CD4-positive, alpha-beta T cell (primary cell): ENCODE data around the gene DNHD1. TPM values are rescaled to one million over a fixed set of nuclear protein-coding genes. Genes with fewer than 3 reads are reported as not detected.

Source experiments
- ATAC-seq: fragments of 200-7000 bp; cut with Tn5 transposase; one replicate; pipeline ENCODE4 v1.10.0; 2022; ENCODE audit warnings: mild to moderate bottlenecking; ENCODE audit not compliant: poor library complexity
- CTCF ChIA-PET: fragments of 350-600 bp; sonication (Branson Sonifier 250); formaldehyde crosslinking; loops from one replicate; lab custom pipeline; 2021; ENCODE audit warnings: antibody characterized with exemption, inconsistent platforms; lab: Charles Lee
- POLR2A ChIA-PET: fragments of 350-600 bp; sonication (Branson Sonifier 250); formaldehyde crosslinking; loops from one replicate; lab custom pipeline; 2021; ENCODE audit warnings: antibody characterized with exemption, inconsistent platforms; lab: Charles Lee
- DNase-seq, 14 experiments: peaks; one replicate each; pipeline ENCODE4 v3.0.0-alpha.2; 2013 to 2020; ENCODE audit warnings: mixed read lengths in 2 of 14
- H3K27ac ChIP-seq, 2 donors: one replicate each; pipeline versions ENCODE4 v1.5.1 to v1.7.0; 2013; ENCODE audit warnings: low read length in 2 of 2, low read depth in 1 of 2, mild to moderate bottlenecking in 1 of 2
- H3K27me3 ChIP-seq, 2 experiments: 1 replicate in 1 of 2; 2 replicates in 1 of 2; pipeline versions ENCODE4 v1.6.1 to v1.7.0; 2013; ENCODE audit warnings: low read length in 2 of 2, control low read depth in 1 of 2, mild to moderate bottlenecking in 1 of 2, moderate library complexity in 1 of 2; ENCODE audit not compliant: insufficient read depth in 2 of 2, control insufficient read depth in 1 of 2
- H3K36me3 ChIP-seq: one replicate; pipeline ENCODE4 v1.6.1; 2013; ENCODE audit warnings: low read length, control low read depth; ENCODE audit not compliant: insufficient read depth
- H3K4me1 ChIP-seq: one replicate; pipeline ENCODE4 v1.6.1; 2013; ENCODE audit warnings: low read length, control low read depth; ENCODE audit not compliant: insufficient read depth
- H3K4me3 ChIP-seq: one replicate; pipeline ENCODE4 v1.5.1; 2013; ENCODE audit warnings: mild to moderate bottlenecking, low read length, moderate library complexity
- H3K9me3 ChIP-seq, 2 experiments: 1 replicate in 1 of 2; 2 replicates in 1 of 2; pipeline versions ENCODE4 v1.6.1 to v1.7.0; 2013; ENCODE audit warnings: low read length in 2 of 2, mild to moderate bottlenecking in 2 of 2, control low read depth in 1 of 2, moderate library complexity in 1 of 2; ENCODE audit not compliant: control insufficient read depth in 1 of 2, insufficient read depth in 1 of 2
- H3K27ac Mint-ChIP-seq: one replicate; pipeline ENCODE4 v1.8.0; 2020; ENCODE audit warnings: mixed read lengths
- H3K27me3 Mint-ChIP-seq: one replicate; pipeline ENCODE4 v1.8.0; 2021; ENCODE audit warnings: mixed read lengths
- H3K36me3 Mint-ChIP-seq: one replicate; pipeline ENCODE4 v1.8.0; 2021; ENCODE audit warnings: low read depth, mixed read lengths
- H3K4me1 Mint-ChIP-seq: one replicate; pipeline ENCODE4 v1.8.0; 2021; ENCODE audit warnings: low read depth, mixed read lengths
- H3K4me3 Mint-ChIP-seq: one replicate; pipeline ENCODE4 v1.8.0; 2020; ENCODE audit warnings: mild to moderate bottlenecking, mixed read lengths
- H3K9me3 Mint-ChIP-seq: one replicate; pipeline ENCODE4 v1.8.0; 2020; ENCODE audit warnings: mixed read lengths
- intact Hi-C, 2 experiments: fragments of 100-400 bp; cut with DNase I in 1 of 2; cut with micrococcal nuclease in 1 of 2; formaldehyde crosslinking; loops; one replicate each; pipeline versions ENCODE4 v1.15.1 to v1.9.0; 2023 to 2025; cut with DNase I, micrococcal nuclease
- total RNA-seq, 174 experiments: library from RNA in 2 of 174; stranded (reverse) in 2 of 174; gene quantifications; one replicate each; pipeline ENCODE4 v1.2.3 and lab custom pipeline; 2021 to 2026
- TF ChIP-seq, protein P1 (sequence below): fragments of 200-600 bp; IDR thresholded peaks from one replicate; pipeline ENCODE4 v1.8.0; 2022; ENCODE audit warnings: antibody characterized with exemption, mild to moderate bottlenecking

The DNHD1 gene
- total RNA-seq, 2 experiments from 2014 or later, result 44.1 to 46.8 TPM

DNA sequence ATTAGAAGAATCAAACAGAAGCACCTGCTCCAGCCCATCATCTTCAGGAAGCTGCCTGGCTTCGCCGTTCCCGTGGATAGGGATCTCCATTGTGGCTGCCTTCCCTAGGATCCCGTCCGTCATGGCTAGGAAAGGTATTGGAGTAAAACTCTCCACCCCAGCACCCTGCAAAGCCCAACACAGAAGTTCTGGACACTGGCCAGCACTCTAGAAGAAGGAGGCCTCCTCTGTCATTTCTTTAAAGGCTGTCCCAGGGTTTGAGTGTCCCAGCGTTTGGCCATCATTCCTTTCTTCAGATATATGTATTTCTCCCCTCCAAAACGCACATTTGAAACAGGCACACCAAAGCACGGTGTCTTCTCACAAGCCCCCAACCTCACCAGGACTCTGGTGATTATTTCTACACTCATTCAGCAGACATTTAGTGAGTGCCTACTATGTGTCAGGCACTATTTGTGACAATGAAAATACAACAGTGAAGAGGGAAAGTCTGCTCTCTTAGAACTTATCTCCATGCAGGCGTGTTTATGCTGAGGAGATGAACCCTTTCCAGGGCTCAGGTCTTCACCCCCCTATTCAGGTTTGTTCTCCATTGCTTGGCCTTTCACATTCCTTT lies 16.7 kb upstream of the DNHD1 start:
- POLR2A ChIA-PET, result interaction anchor here (1.8 to 2.7 kb wide), 3 partner anchors 10 to 102 kb away, joined by 11 to 19 read pairs (median 14); partner anchors contain the start of gene APBB1

DNA sequence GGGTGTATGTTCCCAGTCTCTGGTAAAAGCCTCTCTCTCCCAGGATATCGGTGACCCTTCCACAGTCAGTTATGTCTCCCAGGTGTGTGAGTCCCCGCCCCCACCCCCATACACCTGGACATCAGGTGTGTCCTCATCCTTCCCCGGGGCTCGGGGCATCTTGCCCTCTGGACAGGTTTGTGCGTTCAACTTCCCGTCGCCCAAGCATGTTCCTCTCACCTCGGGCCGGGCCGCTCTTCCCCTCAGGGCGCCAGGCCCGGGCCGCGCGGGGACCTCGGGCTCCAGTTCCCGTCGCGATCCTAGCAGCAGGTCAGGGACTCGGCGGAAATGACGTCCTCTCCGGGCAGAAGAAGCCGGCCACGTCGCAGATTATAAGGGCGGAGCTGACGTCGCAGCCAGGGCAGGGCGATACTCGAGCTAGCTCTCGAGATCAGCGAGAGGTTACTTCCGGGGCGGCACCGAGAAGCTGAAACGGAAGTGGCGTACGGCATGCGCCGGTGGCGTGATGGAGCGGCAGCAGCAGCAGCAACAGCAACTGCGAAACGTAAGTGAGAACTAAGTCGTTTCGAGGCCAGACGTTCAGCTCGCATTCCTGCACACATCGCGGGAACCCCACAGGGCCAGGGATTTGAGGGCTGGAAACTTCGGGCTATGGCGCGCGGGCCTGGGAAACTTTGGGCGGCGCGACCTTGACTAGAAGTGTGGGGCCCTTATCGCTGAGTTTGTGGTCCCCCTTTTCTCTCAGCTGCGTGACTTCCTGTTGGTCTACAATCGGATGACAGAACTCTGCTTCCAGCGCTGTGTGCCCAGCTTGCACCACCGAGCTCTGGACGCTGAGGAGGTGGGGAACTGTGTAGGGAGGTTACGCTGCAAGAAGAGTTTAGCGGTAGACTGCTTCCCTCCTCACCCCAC lies 15.8 kb upstream of the DNHD1 start, which contains the start of the genes ARFIP2 and TIMM10B:
ARFIP2 (minus strand) TSS at position 320 of the 912 bp plus-strand sequence. CDS start 910 bp downstream, outside the sequence.
TIMM10B (plus strand) TSS at position 490 of the 912 bp plus-strand sequence; CDS start at position 506, 16 bp downstream.
- POLR2A ChIA-PET, result interaction anchor here (0.7 to 2.7 kb wide), 30 partner anchors 8 to 1506 kb away, joined by 3 to 27 read pairs (median 6); partner anchors contain the start of genes APBB1, EIF3F, FHIP1B and MRPL17
- Histone ChIP-seq H3K27me3 (no peaks in the 10 kb centered on the region), H3K36me3 (peaks cover 67% of the 10 kb centered on the region), H3K4me1 (peaks cover 39% of the 10 kb centered on the region), H3K27ac (peak within 1 kb of the TSS; percentile 87 to 95), H3K9me3 (no peaks in the 10 kb centered on the region), H3K4me3 (peak within 1 kb of the TSS; percentile 83)
- peaks cover 42% of the 10 kb centered on the region for H3K4me1 Mint-ChIP-seq
- peak within 1 kb of the TSS; percentile 98 for H3K4me3 Mint-ChIP-seq
- DNase-seq, result peak; percentile 92 to 99 (median 96)
- H3K36me3 Mint-ChIP-seq, result peaks cover 55% of the 10 kb centered on the region
- TF ChIP-seq, protein P1, sequence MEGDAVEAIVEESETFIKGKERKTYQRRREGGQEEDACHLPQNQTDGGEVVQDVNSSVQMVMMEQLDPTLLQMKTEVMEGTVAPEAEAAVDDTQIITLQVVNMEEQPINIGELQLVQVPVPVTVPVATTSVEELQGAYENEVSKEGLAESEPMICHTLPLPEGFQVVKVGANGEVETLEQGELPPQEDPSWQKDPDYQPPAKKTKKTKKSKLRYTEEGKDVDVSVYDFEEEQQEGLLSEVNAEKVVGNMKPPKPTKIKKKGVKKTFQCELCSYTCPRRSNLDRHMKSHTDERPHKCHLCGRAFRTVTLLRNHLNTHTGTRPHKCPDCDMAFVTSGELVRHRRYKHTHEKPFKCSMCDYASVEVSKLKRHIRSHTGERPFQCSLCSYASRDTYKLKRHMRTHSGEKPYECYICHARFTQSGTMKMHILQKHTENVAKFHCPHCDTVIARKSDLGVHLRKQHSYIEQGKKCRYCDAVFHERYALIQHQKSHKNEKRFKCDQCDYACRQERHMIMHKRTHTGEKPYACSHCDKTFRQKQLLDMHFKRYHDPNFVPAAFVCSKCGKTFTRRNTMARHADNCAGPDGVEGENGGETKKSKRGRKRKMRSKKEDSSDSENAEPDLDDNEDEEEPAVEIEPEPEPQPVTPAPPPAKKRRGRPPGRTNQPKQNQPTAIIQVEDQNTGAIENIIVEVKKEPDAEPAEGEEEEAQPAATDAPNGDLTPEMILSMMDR, result no peak
- CTCF ChIA-PET, result interaction anchor here (0.9 to 1.9 kb wide), 5 partner anchors 34 to 202 kb away, joined by 3 to 8 read pairs (median 6); partner anchors contain the start of gene MRPL17
- H3K27ac Mint-ChIP-seq, result peak within 1 kb of the TSS; percentile 99
- ATAC-seq, result peak; percentile 94
- H3K9me3 Mint-ChIP-seq, result no peaks in the 10 kb centered on the region
- no peaks in the 10 kb centered on the region for H3K27me3 Mint-ChIP-seq
- intact Hi-C loops, result loop anchor here (1.0 to 5.0 kb wide), 8 partner anchors 91 to 1506 kb away; partner anchors contain the start of genes FHIP1B (in 2 of the 2), ILK (in 2 of the 2), MRPL17 (in 2 of the 2) and RRP8 (in 2 of the 2)

More for the DNA sequence above, 16.7 kb upstream of the DNHD1 start:
- TF ChIP-seq, protein P1, result no peak
- H3K4me3 Mint-ChIP-seq, result peak overlapping the region; percentile 98
- no peaks in the 10 kb centered on the region for H3K27me3 Mint-ChIP-seq
- H3K4me3 ChIP-seq, result peak overlapping the region; percentile 83
- H3K9me3 ChIP-seq, result no peaks in the 10 kb centered on the region
- H3K27ac ChIP-seq, result peak overlapping the region; percentile 87 to 95
- H3K36me3 ChIP-seq, result peaks cover 60% of the 10 kb centered on the region
- H3K4me1 Mint-ChIP-seq, result peaks cover 43% of the 10 kb centered on the region
- intact Hi-C loops, result loop anchor here (2.0 to 5.0 kb wide), 6 partner anchors 122 to 1507 kb away; partner anchors contain the start of genes FHIP1B (in 2 of the 2), ILK (in 2 of the 2), RRP8 (in 2 of the 2) and EIF3F (in 1 of the 2)
- H3K27ac Mint-ChIP-seq, result peak overlapping the region; percentile 99
- no peak for ATAC-seq
- DNase-seq, result peak in 1 of 14 experiments; percentile 11
- H3K4me1 ChIP-seq, result peaks cover 39% of the 10 kb centered on the region
- H3K36me3 Mint-ChIP-seq, result peaks cover 56% of the 10 kb centered on the region
- H3K9me3 Mint-ChIP-seq, result no peaks in the 10 kb centered on the region
- no peaks in the 10 kb centered on the region for H3K27me3 ChIP-seq
- CTCF ChIA-PET, result no interaction called here
